GM18873 (cell line): ENCODE measurements around the gene PROM1.
A peak's percentile ranks its signal among the peaks of the same experiment; 100 is the strongest.

Source experiments
- ATAC-seq: cut with Tn5 transposase; IDR thresholded peaks from one replicate; pipeline ENCODE4 v1.9.1; 2021; ENCODE audit warnings: mild to moderate bottlenecking, moderate library complexity, moderate number of reproducible peaks; ENCODE audit not compliant: unreplicated experiment, low FRiP score

The PROM1 gene

DNA sequence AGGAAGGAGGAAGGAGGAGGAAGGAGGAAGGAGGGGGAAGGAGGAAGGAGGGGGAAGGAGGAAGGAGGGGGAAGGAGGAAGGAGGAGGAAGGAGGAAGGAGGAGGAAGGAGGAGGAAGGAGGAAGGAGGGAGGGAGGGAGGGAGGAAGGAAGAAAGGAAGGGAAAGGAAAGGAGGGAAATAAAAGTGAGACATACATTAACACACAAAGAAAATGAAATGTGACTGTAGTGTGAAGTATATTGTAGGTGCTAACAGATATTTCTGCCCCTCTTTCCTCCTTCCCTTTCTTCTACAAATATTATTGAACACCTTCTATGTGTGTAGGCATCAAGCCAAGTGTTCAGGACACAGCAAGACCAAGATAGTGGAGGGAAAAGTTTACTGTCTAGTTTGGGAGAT, 26.4 kb upstream of the PROM1 start:
- ATAC-seq, result no peak

DNA sequence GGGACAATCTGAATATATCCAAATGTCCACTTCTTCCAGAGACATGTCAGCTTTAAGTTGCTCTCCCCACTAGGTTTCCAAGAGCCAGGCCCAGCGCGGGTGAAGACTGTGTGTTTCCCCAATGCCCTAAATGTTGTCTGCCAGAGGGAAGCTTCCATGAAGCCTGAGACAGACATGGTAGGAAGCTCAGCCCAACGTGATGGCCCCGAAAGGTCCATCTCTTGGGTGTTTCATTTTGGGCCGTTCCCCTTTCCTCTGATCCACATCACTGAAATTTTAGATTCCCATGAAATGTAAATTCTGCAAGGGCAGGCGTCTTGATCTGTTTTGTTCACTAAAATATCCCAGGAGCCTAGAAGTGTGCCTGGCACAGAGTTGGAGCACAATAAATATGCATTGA, 25.4 kb upstream of the PROM1 start:
- ATAC-seq, result no peak

DNA sequence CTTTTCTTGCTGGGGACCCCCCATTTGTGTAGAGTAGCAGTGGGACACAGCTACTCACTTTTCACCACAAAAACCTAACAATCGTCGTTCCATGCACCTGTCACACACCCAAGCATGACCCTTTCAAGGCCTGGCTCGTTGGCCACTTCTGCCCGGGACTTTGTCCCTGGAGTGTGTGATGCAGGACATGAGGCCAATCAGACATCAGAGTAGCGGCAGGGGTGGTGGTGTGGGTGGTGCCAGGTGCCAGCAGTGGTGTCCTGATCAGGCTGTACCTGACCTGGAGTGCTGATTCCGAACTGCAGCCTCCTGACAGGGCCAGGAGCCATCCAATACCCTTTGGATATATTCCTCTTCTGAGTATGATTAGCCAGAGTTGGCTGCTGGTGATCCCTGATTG, 23.1 kb upstream of the PROM1 start:
- no peak for ATAC-seq

DNA sequence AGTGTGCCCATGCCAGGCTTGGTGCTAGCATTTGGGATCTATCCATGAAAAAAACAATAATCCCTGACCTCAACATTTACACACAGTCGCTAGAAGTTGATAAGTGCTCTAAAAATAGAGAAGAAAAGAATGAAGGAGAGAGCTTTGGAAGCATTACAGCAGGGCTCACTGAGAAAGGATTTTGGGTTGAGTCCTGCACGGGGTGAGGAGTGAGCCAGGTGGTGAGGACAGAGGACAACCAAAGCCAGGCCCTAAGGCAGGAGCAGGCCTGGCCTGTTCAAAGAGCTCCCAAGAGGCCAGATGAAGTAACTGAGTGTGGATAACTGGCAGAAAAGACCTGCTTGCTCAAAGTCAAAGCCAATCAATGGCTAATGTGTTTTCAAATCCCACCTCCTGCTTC, 20.7 kb upstream of the PROM1 start:
- no peak for ATAC-seq

DNA sequence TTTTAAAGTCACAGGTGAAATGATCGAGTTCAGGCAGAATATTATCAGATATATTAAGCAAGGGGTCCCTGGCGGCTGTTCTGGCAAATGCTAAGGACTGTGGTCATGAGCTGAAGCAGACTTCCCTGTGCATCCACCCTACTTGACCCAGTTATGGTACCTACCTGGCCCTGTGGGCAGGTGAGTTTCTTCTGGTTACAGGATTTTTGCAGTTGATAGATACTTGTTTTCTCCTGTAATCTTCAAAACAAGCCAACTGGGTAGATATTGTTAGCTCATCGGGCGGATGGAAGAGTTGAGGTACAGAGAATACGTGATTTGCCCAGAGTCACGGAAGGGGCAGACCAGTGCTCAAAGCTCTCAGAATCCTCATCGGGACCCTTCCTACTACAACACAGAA, 18.5 kb upstream of the PROM1 start:
- ATAC-seq, result no peak

DNA sequence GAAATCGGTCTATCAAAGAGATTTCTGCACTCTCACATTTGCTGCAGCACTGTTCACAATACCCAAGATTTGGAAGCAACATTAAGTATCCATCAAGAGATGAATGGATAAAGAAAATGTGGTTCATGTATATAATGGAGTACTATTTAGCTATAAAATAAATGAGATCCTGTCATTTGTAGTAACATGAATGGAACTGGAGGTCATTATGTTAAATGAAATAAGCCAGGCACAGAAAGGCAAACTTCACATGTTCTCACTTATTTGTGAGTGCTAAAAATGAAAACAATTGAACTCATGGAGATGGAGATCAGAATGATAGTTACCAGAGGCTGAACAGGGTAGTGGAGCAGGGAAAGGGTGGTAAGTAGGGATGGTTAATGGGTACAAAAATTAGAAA, 17.0 kb upstream of the PROM1 start:
- no peak for ATAC-seq

DNA sequence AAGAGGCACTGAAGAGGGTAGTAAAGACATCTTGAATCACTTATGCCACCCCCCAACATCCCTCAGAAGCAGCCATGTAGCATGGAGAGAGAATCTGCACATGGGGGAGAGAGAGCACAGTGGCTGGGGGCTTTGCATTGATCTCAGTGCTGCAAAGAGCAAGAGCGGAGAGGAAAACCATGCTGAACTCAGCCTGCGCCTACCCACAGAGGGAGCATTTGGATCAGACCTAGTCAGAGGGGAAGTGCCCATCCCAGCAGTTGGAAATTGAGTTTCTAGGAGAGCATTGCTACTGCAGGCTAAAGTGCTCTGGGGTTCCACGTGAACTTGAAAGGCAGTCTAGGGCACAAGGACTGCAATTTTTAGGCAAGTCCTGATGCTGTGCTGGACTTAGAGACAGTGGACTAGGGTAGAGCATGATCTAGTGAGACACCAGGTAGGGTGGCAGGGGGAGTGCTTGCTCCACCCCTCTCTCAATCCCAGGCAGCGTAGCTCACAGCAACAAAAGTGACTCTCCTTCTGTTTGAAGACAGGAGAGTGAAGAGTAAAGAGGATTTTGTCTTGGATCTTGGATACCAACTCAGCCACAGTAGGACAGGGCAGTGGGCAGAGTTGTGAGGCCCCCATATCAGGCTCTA, 9.0 kb upstream of the PROM1 start:
- ATAC-seq, result no peak

DNA sequence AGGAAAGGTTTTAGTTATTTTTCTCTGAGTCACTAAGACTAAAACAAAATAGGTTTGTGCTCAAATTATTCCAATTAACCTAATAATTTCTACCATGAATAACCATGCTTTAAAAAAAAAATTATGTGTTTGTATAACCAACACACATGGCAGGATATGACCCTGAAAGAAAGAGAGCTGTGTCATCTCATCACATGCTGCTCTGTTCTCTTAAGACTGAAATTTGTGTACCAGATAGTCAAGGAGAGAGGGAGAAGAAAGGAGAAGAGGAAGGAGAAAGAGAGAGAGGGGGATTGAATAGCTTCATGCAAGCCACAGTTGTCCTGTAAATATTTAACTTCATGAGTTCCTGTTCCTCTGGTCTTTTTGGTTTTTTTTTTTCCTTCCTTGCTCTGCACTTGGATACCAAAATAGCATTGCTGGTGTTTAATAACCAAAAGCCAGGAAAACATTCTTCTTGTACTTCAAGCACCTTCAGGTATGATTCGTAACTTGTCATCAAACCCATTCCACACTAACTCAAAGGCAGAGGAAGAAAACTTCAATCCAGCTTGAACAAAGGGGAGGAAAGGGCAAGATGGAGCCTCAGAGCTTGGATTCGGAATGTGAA, 6.4 kb upstream of the PROM1 start:
- no peak for ATAC-seq

DNA sequence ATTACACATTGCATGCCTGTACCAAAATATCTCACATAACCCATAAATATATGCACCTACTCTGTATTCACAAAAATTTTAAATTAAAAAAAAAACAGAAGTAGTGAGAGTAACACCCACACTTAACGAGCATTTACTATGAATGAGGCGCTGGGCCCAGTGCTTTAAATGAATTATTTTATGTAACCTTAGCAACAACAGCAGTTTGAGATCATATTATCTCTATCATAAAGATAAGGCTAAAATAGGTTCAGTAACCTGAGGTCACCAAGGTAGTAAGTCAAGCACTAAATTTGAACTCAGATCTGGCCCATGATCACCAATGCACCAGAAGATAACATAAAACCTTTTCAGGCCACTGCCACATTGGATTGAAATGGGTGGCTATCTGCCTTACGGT, 5.3 kb upstream of the PROM1 start:
- no peak for ATAC-seq

DNA sequence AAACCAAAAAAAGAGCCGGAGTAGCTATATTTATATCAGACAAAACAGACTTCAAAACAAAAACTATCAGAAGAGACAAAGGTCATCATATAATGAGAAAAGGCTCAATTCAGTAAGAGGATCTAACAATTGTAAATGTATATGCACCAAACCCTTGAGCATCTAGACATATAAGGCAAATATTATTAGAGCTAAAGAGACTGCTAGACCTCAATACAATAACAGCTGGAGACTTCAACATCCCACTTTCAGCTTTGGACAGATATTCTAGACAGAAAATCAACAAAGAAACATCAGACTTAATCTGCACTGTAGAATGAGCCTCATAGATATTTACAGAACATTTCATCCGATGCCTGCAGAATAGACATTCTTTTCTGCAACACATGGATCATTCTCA, 4.8 kb upstream of the PROM1 start:
- ATAC-seq, result no peak

DNA sequence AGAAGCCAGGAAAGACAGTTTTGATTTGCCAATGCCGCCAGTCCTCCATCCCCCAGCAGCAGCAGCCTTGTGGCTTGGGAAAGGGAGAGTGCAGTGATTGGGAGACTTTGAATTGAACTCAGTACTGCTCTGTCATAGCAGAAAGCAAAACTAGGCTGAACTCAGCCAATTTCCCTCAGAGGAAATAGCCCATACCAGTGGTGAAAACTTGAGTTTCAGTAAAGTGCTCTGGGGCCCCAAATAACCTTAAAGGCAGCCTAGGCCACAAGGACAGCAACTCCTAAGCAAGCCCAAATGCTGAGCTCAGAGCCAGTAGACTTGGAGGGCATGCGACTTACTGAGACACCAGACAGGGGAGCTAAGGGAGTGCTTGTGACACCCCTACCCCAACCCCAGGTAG, 2.0 kb upstream of the PROM1 start:
- ATAC-seq, result no peak

DNA sequence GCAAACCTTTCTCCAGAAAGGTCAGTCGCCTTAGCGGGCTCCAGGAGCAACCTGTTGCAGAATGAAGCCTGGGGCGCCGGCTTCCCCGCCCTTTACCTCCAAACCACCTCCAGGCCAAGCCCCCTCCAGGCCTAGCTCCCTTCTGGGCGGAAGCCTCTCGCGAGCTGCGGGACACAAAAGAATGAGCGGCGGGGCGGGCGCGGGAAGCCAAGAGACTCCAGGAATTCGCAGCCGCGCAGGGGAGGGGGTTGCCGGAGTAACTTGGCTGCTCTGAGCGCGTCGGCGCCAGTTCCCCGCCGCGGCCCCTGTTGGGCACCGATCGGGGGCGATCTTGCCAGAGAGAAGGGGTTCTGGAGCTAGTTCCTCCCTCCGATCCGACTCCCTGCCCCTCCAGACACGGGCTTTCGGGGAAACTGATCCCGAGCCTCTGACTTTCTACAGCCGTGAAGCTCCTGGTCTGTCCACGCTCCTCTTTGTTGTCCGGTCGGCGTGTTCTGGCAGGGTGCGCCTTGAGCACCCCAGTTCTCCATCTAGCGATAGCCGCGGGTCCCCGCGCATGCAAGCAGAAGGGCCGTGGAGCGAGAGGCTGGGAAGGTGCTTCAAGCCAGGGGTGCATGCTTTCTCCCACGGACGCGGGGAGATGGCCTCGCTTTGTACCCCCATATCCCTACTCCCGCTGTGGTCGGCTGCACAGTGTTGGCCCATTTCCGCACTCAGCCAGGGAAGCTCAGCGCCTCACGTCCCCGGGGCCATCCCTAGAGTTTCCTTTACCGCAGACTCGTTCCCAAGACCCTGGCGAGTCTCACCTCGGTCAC, 1.2 kb downstream of the PROM1 start:
- no peak for ATAC-seq

DNA sequence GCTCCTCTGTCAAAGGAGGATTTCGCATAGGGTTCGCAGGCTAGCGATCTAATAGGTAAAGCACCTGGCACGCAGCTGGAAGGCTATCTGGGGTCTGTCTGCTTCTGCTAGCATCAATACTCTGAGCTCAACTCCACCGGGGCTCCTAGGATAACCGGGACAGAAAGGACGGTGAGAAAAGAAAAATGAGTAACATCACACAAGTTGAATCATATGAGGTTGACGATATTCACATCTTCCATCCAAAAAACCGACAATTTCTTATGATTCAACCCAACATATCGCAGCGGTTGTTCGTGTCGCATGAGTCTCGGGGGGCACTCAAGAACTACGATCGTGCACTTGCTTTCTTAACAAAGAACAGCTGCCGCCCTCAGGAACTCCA, 1.8 kb downstream of the PROM1 start:
- no peak for ATAC-seq

DNA sequence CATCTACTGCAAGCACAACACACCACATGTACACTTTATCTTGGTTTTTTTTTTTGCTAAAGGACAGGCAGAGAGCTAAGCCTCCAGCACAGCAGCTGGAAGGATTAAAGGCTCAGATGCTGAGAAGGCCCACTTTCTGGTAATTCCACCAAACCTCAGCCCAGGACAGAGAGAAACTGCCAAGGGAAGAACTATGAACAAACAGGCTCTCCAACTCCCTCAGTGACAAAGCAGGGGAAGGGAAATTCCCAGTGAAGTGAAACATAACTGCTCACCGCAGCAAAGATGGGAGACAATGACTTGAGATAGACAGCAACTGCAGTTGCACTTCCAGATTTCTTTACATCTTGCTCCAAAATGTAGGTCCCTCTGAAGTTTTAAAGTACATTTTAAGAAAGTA, 4.8 kb downstream of the PROM1 start:
- ATAC-seq, result peak; percentile 88

DNA sequence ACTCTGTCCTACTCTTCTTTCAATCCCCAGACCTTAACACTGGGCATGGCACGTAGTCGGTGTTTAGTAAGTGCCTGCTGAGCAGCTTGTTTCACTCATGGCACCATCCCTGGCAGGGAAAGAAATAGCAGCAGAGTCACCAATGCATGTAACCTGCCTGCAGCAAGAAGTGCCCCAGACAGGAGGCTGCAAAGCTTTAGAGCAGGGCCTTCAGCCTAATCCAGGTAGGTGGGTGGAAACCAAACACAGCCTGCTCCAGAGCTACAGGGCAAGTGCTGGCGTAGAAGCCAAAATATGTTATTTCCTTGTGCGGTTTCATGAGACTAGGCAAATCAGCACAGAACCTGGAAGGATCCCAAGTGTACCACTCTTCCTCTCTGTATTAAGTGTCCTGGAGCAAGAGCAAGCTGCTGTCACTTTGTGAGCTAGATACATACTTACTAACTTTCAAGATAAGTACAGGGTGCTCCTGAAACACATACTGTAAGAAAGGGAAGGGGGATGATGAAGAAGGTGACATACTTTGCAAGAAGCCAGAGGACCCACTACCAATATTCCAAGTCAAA, 5.5 kb downstream of the PROM1 start:
- no peak for ATAC-seq

DNA sequence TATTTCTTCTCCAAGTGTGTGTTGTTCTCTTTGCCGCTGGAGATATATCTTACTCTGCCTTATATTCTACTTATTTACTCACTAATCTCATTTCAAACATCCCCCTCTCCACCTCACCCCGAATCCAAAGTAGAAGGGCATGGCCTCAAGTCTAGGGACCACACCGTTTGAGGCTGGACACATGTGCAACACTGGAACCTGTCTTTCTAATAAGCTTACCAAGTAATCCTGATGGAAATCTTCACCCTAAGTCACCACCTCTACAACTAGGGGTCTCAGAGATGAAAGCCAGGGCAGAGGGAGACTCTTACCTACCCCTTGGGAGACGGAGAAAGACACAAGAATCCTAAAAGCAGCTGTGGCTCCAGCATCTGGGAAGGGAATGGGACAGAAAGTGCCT, 6.0 kb downstream of the PROM1 start:
- no peak for ATAC-seq

DNA sequence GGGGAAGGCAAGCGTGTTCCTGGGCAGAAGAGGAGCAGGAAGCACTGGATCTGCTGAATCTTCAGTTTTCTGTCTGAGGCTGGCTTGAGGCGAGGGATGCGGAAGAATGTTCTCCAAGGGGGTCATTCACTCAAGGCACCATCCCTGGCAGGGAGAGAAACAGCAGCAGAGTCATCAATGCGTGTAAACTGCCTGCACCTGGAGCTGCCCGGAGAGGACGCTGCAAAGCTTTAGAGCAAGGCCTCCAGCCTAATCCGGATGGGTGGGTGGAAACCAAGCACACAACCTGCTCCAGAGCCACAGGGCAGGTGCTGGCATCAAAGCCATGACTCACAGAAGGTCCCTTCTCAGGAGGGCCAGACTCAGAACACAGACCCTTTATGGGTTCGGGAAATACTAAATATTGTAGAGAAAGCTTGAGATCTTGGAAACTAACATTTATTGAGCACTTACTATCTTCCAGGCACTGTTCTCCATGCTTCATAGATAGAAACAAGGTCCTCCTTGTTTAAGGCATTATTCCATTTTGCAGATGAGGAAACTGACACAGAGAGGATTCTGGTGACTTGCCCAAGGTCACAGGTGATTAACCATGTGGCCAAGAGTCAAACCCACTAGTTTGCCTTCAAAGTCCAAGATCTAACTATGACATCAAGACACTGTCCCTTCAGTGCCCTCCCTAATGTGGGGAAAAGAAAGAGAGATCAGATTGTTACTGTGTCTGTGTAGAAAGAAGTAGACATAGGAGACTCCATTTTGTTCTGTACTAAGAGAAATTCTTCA, 7.7 kb downstream of the PROM1 start:
- no peak for ATAC-seq

DNA sequence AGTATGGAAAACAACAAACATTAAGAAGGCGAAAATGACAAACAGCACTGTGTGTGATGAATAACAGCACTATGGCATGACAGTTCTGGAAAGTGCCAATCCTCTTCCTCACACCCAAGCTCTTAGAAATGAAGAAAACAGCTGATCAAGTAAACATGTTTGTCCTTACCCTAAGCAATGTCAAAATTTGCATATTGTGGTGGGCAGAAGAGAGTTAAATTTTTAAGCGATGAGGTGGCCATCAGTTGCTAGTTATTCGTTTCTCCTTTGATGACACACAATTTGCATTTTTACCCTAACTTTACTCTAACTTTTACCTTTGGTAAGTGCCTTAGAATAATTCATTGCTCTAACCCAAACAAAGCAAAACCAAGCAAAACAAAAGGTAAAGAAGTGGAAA, 8.8 kb downstream of the PROM1 start:
- ATAC-seq, result no peak

DNA sequence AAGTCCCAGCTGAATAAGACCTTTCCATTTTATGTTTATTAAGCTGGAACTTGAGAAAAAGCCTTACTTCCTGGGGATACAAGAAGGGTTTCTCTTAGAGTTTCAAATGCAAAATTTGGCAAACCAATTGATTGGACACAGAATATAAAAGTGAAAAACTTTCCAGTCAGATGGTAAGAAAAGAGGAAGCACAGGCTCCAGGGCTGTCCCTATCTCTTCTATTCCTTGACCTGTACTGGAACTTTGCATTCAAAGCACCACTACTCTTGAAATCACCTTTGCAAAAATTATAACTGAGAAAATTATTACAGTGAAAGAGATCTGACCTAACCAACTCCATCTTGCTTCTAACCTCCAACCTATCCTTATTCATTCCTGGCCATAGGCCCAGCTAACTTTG, 11.7 kb downstream of the PROM1 start:
- no peak for ATAC-seq

DNA sequence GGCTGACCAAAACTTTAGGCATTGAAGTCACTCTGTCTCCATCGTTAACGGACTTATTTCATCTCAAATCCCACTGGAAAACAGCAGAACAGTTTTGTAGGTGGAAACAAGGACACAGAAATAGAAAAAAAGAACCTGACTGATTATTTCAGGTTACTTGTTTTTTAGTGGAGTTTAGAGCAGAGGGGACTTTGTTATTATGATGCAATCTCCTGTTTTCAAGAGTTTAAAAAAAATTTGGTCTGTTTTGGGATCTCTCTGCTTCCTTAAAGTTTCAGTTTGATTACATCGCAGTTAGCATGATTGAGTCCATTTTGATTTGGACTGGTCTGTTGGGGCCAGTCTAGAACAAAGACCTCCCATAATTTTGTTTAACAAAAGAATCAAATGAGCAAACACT, 13.6 kb downstream of the PROM1 start:
- no peak for ATAC-seq

DNA sequence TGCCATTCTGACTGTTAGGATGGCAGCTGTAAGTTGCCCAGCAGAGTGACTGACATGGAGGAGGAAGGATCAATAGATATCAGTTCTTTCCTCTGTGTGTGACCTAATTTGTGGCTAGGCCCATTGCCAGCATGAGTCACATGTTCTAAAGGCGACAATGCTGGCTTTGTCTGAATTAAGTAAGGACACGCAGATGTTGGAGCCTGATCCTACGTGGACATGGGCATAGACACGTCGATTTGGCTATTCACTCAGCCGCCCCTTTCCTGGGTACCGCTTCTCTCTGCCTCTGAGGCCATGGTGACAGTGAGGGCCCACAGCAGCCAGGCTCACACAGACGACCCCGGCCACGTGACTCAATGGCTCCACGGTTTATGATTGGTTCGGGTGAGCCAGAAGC, 16.3 kb downstream of the PROM1 start:
- no peak for ATAC-seq
